Measurements from ENCODE around the gene LRRC8B.

- no peak for TF ChIP-seq POLR2A (IDR thresholded peaks at IDR 0.05)
- TF ChIP-seq, protein P1, sequence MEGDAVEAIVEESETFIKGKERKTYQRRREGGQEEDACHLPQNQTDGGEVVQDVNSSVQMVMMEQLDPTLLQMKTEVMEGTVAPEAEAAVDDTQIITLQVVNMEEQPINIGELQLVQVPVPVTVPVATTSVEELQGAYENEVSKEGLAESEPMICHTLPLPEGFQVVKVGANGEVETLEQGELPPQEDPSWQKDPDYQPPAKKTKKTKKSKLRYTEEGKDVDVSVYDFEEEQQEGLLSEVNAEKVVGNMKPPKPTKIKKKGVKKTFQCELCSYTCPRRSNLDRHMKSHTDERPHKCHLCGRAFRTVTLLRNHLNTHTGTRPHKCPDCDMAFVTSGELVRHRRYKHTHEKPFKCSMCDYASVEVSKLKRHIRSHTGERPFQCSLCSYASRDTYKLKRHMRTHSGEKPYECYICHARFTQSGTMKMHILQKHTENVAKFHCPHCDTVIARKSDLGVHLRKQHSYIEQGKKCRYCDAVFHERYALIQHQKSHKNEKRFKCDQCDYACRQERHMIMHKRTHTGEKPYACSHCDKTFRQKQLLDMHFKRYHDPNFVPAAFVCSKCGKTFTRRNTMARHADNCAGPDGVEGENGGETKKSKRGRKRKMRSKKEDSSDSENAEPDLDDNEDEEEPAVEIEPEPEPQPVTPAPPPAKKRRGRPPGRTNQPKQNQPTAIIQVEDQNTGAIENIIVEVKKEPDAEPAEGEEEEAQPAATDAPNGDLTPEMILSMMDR (IDR thresholded peaks at IDR 0.05) = no peak
These were observed 121.6 kb downstream of the LRRC8B start for GRCh38 chr1:89646259-89646658.

Data from ovary (tissue), 3 donors.